Measurements from ENCODE around the gene GHSR.
A peak's percentile ranks its signal among the peaks of the same experiment; 100 is the strongest.

DNA sequence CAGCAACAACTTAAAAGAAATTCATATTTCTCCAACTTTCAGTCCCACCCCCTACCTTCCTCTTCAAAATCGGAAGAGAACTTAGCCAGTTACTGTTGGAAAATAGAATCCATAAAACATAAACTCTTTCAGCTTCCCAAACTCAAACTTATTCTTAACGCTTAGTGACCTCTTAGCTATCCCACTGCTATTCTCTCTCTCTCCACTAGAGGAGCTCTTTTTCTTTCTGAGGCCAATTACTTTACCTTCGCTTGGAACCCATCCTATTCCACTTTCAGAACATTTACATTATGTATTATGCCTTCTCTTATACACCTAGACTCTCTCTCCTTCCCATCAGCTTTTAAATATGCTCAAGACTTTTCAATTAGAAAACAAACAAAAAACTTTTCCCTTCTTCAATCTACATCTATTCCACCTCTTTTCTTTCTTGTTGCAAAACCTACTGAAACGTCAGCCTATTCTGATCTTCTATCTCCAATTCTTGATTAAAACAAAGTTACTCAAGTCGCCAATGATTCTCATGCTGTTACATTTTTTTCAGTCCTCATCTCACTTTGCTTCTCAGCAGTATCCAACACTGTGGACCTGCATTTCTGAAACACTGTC, 13.4 kb upstream of the GHSR start:
- TF ChIP-seq POLR2AphosphoS5 (IDR thresholded peaks at IDR 0.05) = no peak
- TF ChIP-seq, protein P1, sequence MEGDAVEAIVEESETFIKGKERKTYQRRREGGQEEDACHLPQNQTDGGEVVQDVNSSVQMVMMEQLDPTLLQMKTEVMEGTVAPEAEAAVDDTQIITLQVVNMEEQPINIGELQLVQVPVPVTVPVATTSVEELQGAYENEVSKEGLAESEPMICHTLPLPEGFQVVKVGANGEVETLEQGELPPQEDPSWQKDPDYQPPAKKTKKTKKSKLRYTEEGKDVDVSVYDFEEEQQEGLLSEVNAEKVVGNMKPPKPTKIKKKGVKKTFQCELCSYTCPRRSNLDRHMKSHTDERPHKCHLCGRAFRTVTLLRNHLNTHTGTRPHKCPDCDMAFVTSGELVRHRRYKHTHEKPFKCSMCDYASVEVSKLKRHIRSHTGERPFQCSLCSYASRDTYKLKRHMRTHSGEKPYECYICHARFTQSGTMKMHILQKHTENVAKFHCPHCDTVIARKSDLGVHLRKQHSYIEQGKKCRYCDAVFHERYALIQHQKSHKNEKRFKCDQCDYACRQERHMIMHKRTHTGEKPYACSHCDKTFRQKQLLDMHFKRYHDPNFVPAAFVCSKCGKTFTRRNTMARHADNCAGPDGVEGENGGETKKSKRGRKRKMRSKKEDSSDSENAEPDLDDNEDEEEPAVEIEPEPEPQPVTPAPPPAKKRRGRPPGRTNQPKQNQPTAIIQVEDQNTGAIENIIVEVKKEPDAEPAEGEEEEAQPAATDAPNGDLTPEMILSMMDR (IDR thresholded peaks at IDR 0.05) = peak; percentile 51 to 83 (median 67)
